ENCODE data around the gene PRDM10. TPM values are rescaled to one million over a fixed set of nuclear protein-coding genes. Genes with fewer than 3 reads are reported as not detected.

PRDM10 gene
- total RNA-seq, 1 donor from 2014 or later = 7.1 TPM

GRCh38 chr11:130008326-130008725 is 5.7 kb upstream of the PRDM10 start:
- DNase-seq = no peak

GRCh38 chr11:130006929-130007328 is 4.3 kb upstream of the PRDM10 start:
- DNase-seq = no peak

DNA sequence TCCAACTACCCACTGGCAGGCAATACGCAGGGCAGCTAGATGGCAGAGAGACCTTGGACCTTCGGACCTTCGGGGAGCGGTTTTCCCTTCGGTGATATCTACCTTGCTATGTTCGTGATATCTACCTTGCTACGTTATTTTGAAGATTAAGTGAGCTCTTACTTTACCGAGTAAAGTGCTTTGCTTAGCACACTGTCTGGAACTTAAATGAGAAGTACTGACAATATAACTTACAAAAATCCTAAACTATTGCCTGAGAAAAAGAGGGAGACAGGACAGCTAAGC is 1.0 kb upstream of the PRDM10 start:
- DNase-seq = no peak

DNA sequence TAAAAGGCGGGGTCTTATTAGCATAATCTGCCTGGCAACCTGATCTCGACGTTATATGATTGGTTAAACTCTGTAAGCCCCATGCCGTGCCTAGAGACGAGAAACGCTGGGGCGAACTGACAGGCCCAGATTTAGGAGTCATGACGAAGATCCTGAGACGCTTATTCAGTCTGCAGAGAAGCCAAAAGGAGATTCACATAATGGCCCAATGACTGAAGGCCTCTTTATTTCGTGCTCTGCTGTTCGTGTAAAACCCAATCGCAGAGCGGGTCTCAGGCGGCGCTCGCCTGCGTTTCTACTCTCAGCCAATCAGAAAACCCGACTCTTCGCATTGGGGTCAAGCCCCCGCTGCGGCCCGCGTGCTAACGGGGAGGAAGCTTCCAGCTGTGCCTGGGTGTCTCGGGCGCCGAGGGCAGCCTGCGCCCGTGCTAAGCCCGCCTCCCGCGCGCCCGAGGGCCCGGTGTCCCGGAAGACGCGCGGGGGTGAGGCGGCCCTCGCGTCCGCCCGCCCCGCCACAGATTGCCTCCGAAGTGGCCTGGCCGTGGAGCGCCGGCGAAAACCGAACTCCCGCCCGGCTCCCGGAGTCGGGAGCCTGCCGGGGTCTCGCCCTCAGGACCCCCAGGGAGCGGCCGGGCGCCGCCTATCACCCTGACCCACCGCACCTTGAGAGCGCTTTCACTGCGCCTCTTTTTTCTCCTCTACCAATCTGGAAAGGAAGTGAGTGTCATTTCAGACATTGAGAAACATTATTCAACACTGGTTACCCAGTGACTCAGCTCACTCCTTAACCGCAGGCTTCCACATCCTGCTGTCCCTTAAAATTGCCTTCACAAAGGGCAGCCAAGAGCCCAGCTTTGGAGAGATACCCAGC is 446 bp upstream of the PRDM10 start:
- DNase-seq = peak; percentile 98

GRCh38 chr11:130001461-130002351 is 929 bp downstream of the PRDM10 start:
- DNase-seq = peak; percentile 48

DNA sequence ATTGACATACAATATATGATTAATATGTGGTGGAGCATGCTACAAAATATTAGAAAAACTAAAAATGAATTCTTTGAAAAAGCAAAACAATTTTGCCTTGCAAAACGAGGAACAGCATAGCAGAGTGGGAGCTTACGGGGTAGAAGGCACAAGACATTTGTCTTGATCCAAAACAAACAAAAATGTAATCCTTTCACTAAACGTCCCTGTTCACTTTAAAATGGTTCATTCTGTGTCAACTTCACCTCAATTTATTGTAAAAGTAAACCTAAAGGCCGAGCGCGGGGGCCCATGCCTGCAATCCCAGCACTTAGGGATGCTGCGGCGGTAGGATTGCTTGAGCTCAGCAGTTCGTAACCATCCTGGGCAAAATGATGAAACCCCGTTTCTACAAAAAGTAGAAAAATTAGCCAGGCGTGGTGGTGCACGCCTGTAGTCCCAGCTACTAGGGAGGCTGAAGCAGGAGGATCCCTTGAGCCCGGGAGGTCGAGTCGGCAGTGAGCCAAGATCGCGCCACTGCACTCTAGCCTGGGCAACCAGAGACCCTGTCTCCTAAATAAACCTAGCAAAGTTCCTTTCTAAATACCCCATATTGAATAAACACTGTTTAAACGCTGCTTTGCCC is 2.0 kb downstream of the PRDM10 start:
- no peak for DNase-seq

- DNase-seq = no peak
Measured at GRCh38 chr11:129999407-129999806, 3.2 kb downstream of the PRDM10 start.

DNA sequence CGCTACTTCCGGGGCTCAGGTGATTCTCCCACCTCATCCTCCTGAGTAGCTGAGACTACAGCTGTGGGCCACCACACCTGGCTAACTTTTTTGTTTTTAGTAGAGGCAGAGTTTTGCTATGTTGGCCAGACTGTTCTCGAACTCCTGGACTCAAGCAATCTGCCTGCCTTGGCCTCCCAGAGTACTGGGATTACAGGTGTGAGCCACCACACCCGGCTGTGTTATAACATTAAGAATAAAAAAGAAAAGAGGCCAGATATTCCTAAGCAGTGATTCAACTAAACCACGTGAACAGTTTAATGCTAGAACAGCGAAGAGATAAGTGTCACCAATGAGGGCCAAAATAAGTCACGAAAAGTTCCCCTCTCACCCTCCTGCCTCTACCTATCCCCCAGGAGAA is 3.7 kb downstream of the PRDM10 start:
- DNase-seq = no peak

DNA sequence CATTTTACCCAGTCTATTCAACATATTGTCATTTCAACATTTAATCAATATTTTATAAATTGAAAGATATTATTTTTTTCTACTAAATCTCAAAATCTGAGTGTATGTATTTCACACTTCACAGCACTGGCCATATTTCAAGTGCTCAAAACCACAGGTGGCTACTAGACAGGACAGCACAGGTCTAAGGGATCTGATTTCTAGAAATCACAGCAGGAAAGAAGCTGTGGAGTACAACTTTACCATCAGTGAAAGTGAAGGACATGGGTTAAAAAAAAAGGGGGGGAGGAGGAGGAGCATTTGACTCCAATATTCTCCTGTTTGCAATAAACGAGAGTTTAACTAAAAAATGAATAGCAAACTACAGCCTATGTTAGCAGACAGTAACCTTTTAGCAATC is 4.5 kb downstream of the PRDM10 start:
- DNase-seq = no peak

- no peak for DNase-seq
Measured at GRCh38 chr11:129997513-129997912, 5.1 kb downstream of the PRDM10 start.

- peak; percentile 16 for DNase-seq
Measured at GRCh38 chr11:129996113-129996870, 6.3 kb downstream of the PRDM10 start.

GRCh38 chr11:129995163-129995562 is 7.5 kb downstream of the PRDM10 start:
- DNase-seq = no peak

DNA sequence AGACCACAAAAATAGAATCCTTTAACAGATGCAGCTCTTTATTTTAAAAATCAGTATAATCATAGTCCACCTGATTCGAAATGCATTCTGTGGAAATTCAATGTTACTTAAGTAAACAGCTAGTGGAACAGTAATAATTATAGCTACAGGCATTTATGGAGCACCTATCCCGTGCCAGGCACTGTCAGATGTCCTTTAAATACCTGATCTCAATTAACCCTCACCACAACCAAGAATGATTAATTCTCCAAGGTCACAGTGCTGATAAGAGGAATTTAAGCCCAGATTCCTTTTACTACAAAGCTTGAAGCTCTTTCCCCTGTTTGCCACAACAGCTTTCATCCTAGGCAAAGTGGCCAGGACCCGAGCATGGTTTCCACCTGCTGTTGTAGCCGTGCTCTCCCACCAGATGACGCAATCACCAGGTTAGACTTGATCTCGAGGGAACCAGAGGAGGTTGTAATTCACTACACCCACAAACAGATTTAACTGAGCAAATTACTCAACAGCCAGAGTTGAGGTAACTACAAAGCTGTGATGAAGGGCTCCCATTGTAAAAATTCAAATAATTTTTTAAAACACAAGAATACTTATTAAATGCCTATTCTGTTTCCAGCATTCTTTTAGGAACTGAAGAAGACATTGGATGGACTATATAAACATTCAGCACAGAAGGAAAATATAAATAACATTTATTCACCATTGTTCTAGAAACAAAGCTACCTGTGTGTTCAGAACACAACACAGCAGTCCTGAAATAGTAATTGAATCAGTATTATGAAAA is 10.3 kb downstream of the PRDM10 start:
- peak; percentile 71 for DNase-seq

- DNase-seq = no peak
Measured at GRCh38 chr11:129989149-129989813, 13.4 kb downstream of the PRDM10 start.

- no peak for DNase-seq
Measured at GRCh38 chr11:129987950-129988349, 14.7 kb downstream of the PRDM10 start.

DNA sequence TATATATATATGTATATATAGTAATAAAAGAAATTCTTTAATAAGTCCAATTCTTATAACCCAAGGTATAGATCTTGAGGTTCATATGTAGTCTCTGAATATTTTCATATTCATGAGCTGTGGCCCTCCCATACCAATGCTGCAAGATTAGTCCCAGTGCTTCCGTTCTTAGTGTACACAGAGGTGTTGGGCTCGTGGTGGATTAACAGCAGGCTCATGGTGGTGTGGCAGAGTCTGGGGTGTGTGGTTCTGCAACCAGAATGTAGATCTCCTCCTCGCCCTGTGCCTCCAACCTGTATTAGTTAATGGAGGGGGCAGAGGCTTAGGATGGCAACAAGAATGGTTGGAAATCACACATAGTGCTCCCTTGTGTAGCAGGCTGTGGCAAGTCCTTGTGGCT is 16.8 kb downstream of the PRDM10 start:
- no peak for DNase-seq

DNA sequence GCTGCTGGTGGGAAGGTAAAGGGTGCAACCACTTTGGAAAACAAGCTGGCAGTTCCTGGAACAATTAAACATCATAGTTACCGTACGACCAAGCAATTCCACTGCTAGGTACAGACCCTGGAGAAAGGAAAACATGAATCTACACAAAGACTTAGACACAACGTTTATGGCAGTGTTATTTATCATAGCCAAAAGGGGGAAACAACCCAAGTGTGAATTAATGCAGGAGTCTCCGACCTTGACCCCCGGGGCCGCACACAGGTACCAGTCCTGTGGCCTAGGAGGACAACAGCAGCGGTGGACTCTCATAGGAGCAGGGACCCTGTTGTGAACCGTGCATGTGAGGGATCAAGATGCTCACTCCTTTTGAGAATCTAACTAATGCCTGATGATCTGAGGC is 22.5 kb downstream of the PRDM10 start:
- no peak for DNase-seq

GRCh38 chr11:129979046-129979605 is 23.5 kb downstream of the PRDM10 start:
- no peak for DNase-seq

- no peak for DNase-seq
Measured at GRCh38 chr11:129978447-129978846, 24.2 kb downstream of the PRDM10 start.

DNA sequence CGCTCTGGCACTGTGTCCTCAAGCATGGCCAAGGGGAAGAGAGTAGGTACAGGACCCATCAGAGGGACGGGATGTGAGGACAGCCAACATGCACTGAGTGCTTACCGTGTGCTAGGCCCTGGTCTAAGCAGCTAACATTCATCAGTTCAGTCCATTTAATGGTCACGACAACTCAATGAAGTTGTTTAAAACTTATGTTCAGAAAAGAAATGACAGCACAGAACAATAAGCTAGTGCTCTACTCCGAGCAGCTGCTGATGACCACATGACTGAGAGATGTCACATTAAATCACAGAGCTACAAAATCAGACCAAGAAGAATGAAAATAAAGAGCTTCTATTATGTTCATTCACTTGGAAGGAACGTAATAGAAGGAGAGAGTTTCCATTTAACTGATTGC is 26.3 kb downstream of the PRDM10 start:
- DNase-seq = no peak

DNA sequence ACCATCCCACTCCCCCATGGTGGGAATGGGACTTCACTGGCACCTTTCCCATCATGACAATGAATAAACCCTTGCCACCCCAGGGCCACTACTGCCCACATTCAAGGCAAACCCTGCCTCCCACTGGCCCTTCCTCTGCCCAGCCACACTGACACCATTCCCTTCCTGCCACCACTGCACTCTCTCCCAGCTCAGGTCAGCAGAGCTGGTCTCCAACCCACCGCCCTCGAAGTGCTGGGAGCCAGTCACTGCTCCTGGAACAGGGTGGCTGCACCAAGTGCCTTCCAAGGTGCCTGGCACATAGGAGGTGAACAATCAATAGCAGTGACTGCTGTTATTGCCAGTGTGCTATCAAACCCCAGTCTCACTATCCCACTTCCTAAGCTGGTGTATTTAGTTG is 27.1 kb downstream of the PRDM10 start:
- no peak for DNase-seq

All from dermis blood vessel endothelial cell (primary cell).